Gastroesophageal sphincter (tissue), 3 donors: ENCODE results near the gene NAALADL2.

Source experiments
- EP300 ChIP-seq: sonication (generic); formaldehyde crosslinking; IDR thresholded peaks from one replicate; pipeline ENCODE4 v1.6.1; 2017; ENCODE audit warnings: antibody characterized with exemption, mild to moderate bottlenecking
- POLR2A ChIP-seq, 2 donors: fragments of 450-650 bp; IDR thresholded peaks; one replicate each; pipeline ENCODE4 v1.6.1; 2017; ENCODE audit warnings: antibody characterized with exemption in 2 of 2, mild to moderate bottlenecking in 2 of 2, moderate library complexity in 1 of 2
- POLR2AphosphoS5 ChIP-seq: sonication (generic); formaldehyde crosslinking; IDR thresholded peaks from one replicate; pipeline ENCODE4 v1.6.1; 2017; ENCODE audit warnings: antibody characterized with exemption
- TF ChIP-seq, protein P1 (sequence below), 4 experiments: fragments of 200-600 bp in 2 of 4; fragments of 450-650 bp in 2 of 4; sonication (generic) in 1 of 4; IDR thresholded peaks; one replicate each; pipeline ENCODE4 v1.5.1; 2017 to 2019; ENCODE audit warnings: antibody characterized with exemption in 4 of 4, mild to moderate bottlenecking in 2 of 4, moderate library complexity in 2 of 4

DNA sequence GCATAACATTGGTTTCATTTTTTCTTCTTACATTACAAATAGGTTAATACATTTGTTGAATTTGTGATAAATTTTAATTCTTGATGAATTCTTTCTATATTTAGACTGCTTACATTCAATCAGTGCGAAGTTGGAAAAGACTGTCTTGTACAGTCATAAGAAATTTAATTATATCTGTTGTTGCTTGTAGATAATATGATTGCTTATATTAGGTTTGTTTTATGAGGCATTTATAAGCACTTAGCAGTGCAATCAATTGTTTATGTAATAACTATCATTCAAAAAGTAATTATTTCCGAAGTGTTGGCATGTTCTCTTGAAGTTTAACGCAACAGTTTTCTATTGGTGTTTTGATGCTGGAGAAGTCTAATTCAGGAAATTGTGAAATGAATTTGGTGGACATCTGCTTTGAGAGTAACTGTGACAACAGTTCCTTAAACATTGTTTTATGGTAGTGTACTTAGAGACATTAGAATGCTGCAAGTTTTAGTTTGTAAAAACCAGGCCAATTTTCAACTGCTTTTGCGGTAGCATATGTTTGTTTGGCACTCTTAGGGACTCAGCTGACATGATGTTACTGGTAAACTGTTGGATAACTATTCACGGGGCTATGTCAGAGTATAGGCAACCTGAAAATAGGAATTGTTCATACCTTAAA, 99.7 kb downstream of the NAALADL2 start:
- TF ChIP-seq EP300 (no peak), POLR2AphosphoS5 (no peak), POLR2A (IDR thresholded peaks at IDR 0.05) (no peak)
- TF ChIP-seq, protein P1, sequence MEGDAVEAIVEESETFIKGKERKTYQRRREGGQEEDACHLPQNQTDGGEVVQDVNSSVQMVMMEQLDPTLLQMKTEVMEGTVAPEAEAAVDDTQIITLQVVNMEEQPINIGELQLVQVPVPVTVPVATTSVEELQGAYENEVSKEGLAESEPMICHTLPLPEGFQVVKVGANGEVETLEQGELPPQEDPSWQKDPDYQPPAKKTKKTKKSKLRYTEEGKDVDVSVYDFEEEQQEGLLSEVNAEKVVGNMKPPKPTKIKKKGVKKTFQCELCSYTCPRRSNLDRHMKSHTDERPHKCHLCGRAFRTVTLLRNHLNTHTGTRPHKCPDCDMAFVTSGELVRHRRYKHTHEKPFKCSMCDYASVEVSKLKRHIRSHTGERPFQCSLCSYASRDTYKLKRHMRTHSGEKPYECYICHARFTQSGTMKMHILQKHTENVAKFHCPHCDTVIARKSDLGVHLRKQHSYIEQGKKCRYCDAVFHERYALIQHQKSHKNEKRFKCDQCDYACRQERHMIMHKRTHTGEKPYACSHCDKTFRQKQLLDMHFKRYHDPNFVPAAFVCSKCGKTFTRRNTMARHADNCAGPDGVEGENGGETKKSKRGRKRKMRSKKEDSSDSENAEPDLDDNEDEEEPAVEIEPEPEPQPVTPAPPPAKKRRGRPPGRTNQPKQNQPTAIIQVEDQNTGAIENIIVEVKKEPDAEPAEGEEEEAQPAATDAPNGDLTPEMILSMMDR (IDR thresholded peaks at IDR 0.05): no peak
